Measurements from ENCODE around the gene ECM2.

ECM2 gene

DNA sequence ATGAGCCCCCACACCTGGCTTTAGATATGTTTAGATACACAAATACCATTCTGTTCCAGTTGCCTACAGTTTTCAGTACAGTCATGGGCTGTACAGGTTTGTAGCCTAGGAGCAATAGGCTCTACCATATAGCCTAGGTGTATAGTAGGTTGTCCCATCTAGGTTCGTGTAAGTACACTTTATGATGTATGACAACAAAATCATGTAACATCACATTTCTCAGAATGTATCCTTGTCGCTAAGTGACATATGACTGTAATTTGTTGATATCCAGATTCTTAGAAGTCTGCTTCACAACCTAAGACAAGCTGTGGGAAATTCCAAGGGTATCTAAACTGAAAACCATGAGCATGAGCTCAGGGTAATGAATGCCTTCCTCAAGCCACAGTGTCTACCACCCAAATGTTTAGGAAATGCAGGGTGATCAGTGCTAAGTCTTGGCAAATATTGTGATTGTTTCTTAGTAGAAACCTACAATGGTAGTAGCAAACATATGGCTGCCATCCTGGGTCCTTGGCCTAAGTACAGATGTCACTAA is 8.4 kb downstream of the ECM2 start:
- no peak for DNase-seq

- no peak for DNase-seq
Observed at GRCh38 chr9:92525306-92525705, 10.5 kb downstream of the ECM2 start.

DNA sequence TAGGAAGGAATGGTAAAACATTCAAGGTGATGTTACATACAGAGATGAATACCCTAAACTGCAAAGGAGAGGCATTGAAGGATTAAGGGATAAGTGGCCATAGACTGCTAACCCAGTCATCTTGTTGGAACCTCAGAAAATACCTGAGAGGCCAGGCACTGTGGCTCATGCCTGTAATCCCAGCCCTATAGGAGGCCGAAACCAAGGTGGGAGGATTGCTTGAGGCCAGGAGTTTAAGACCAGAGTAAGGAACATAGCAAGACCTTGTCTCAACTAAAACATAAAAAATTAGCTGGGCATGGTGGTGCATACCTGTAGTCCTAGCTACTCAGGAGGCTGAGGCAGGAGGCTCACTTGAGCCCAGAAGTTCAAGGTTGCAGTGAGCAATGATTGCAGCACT is 10.9 kb downstream of the ECM2 start:
- DNase-seq, result no peak

DNA sequence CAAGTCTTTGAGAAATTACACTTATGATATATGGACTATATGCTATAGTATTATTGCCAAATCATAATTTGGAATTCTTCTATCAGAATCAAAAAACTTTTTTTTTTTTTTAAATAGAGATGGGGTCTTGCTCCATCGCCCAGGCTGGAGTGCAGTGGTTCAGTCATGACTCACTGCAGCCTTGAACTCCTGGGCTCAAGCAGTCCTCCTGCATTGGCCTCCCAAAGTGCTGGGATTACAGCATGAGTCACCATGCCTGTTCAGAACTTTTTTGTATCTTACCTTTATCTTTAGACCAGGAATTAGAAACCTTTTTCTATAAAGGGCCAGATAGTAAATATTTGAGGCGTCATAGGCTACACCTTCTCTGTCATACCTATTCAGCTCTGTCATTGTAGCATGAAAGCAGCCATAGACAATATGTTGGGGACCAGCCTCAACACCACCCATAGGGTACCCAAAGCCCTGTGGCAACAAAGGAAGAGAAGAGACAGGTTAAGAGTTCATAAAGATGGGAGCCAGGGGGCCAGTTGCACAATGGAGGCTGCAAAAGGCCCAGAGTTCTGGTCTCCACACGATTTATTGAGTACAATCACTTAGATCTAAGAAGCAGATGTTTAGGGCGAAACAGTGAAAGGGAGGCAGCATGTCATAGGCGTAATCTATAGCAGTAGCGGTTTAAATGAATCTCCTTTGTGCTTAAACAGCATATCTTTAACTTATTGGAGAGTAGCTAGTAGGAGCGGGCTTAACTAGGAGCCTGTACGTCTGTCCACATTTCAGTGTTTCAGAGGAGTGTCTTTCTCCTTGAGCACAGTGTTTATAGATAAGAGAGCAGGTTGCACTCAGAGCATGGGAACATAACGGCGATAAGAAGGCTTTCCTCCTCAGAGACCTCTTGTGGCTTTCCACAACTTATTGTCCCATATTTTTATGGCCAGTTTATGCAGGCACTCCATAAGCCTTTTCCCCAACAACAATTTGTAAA is 12.5 kb downstream of the ECM2 start:
- no peak for DNase-seq

GRCh38 chr9:92520837-92521236 is 15.0 kb downstream of the ECM2 start:
- no peak for DNase-seq

DNA sequence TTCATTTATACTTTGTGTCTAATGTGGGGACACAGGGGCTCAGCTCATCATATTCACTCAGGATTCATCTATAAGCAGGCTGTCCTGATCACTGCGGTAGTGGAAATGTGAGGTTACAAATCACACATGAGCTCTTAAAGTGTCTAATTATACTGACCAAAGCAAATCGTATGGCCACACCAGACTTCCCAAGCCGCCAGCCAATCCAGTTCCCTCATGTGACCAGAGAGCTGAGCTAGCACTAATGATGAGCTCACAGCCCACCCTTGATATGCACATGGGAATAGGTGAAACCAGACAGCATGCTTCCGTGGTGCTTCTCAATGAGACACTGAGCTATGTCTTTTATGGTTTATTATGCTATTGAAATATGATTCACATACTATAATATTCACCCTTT is 17.6 kb downstream of the ECM2 start:
- no peak for DNase-seq

DNA sequence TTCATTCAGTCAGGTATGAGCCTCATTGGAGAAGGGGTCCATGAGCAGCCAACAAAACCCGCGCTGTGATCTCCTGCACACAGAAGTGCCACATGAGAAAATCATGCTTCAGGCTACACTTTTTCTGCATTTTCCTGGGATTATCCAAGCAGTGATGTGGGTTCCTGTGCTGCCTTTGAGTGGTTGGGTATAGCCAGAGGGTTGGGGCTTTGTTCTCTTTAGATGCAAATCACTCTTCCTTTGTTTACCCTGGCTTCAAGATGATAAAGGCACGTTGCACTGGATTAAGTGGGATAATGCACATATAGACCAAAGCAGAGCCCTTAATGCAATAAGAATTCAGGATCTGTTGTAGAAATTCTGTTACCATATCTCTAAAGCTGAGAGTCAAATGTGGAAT is 18.7 kb downstream of the ECM2 start:
- DNase-seq, result no peak

DNA sequence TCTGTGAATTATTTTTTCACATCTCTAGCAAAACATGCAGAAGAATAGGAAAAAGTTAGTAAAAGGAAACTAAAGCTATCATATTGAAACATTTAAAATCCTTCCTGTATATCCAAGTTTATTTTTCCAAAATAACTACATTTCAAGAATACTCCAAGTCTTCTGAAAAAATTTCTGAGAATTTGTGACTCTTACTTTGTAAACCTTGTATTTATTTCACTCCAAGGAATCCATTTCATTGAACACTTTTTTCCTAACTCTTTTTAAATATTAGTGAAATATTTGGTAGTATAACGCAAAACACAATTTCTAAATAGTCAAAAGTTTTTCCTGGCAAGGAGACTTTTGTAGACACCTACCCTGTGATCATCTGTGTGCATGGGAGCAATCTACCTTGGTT is 19.3 kb downstream of the ECM2 start:
- DNase-seq, result no peak

- no peak for DNase-seq
Observed at GRCh38 chr9:92514635-92515034, 21.2 kb downstream of the ECM2 start.

DNA sequence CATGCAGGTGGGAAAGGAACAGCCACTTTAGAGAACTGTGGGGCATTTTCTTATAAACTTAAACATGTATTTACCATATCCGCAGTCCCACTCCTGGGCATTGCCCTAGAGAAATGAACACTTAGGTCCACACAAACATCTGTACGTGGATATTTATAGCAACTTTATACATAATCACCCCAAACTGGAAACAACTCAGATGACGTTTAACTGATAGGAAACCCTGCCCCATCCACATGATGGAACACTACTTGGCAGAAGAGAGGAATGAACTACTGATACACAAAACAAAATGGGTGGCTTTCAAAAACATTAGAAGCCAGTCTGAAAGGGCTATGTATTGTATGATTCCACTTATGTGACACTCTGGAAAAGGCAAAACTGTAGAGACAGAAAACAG is 22.4 kb downstream of the ECM2 start:
- no peak for DNase-seq

GRCh38 chr9:92512622-92513021 is 23.2 kb downstream of the ECM2 start:
- no peak for DNase-seq

DNA sequence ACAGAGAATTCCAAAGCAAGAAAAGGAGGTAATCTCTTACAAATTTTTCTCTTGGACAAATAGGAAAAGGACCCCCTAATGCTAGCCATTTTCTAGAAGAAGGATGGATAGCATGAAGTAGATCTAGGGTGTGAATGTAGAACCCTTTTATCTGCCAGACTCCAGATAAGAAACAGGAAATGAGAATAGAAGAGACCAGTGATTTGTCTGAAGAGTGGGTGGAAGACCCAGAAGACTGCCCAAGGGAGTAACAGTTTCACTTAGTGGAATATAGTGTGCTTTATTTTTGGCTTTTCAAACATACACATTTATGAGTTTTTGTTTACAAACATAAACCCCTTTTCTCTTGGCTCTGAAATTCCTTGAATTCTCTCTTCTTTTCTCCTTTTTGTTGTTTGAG is 25.0 kb downstream of the ECM2 start:
- DNase-seq, result no peak

- no peak for DNase-seq
Observed at GRCh38 chr9:92509050-92509449, 26.7 kb downstream of the ECM2 start.

- DNase-seq, result no peak
Observed at GRCh38 chr9:92508018-92508820, 27.6 kb downstream of the ECM2 start.

GRCh38 chr9:92507496-92507895 is 28.3 kb downstream of the ECM2 start:
- DNase-seq, result peak; percentile 61

GRCh38 chr9:92507005-92507404 is 28.8 kb downstream of the ECM2 start:
- no peak for DNase-seq

DNA sequence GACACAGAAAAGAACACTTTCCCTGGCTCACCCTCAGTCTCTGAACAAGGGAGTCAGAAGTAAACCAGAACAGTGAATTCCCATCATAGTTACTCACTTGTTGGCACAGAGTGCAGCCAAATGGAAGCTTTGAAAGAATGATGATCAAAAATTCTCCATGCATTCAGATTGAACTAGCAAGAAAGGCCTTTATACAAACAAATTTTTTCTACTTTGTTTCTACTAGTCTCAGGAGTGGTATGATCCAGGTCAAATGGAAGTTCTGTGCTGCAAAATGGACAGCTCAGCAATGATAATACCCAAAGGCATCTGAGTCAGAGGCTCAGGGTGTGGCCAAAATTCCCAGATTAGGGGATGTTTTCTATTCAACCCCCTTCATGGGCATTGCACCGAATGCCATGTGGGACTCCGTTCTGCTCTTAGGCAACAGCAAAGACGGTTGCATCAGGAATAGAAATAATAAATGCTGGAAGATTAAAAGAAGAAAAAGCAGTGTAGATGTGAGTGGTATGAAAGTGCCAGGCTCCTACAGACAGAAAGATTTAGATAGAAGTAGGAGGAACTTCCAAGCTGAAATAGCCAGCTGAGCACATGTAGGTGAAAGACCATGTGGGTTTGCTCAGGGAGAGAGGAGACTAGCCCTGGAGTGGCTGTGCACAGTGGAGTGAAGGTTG is 29.5 kb downstream of the ECM2 start:
- no peak for DNase-seq

DNA sequence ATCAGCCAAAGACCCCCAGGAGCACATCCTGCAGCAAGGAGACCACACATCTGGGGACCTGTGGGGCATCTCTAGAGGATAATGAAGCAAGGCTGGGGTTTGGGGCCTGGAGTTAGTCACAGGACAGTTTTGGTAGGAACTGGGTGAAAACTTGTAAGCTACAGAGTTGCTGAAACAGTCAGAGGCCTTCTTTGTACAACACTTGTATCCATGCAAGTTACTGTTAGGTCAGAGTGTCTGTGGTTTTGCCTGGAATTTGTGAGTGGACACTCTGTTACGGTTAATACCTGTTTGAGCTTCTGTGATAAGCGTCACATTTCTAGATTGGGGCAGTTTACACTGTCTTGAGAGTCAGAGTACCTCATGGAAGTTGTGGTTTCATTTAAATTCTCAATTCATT is 30.9 kb downstream of the ECM2 start:
- DNase-seq, result no peak

DNA sequence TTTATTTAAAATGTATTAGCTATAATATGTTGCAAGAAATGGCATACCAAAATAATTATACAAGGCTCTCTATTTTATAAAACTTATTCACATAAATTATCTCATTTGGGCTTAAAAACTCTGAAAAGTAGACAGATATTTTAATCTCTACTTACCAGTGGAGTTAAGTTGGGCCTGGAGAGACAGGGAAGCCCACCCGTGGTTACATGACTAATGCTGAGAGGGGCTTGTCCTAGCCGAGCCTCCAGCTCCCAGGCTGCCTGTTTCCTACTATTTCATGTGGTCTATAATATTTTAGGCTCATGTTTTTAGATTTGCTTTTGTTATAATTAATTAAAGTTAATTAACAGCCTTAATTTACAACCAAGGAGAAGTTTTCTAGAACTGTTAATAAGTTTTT is 32.6 kb downstream of the ECM2 start:
- no peak for DNase-seq

GRCh38 chr9:92501671-92502393 is 34.0 kb downstream of the ECM2 start:
- peak; percentile 69 for DNase-seq

GRCh38 chr9:92500725-92501124 is 35.1 kb downstream of the ECM2 start:
- no peak for DNase-seq

DNA sequence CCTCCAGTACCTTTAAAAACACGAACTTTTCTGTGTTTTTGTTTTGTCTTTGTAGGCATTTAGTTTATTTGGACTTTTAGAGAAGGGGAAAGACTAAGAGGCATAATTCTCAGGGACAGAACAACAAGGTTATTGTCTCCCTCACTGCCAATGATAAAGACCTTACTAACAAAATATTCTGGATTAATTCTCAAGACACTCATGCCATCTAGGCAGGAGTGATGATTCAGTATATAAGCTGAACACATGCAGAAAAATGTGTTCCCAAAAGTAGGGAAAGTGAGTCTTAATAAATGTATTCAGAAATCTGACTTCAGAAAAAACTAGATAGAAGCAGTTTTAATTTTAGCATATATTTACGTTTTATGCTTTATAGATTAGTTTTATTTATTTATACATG is 36.1 kb downstream of the ECM2 start:
- no peak for DNase-seq

All from islet precursor cell (in vitro differentiated cells).